DOHH2 (cell line): Measurements from ENCODE around the gene SERINC5.

Experiments
- EZH2phosphoT487 ChIP-seq: fragments of 200-600 bp; sonication (generic); IDR thresholded peaks from 2 replicates; pipeline ENCODE4 v1.6.1; 2017; ENCODE audit warnings: borderline replicate concordance, mild to moderate bottlenecking, antibody characterized with exemption, low read length, moderate library complexity, mixed read lengths
- TF ChIP-seq, protein P1 (sequence below): fragments of 200-600 bp; sonication (generic); IDR thresholded peaks from one replicate; pipeline ENCODE4 v1.5.1; 2014; ENCODE audit warnings: antibody characterized with exemption, mild to moderate bottlenecking, low read depth, low read length; ENCODE audit not compliant: poor library complexity, severe bottlenecking

DNA sequence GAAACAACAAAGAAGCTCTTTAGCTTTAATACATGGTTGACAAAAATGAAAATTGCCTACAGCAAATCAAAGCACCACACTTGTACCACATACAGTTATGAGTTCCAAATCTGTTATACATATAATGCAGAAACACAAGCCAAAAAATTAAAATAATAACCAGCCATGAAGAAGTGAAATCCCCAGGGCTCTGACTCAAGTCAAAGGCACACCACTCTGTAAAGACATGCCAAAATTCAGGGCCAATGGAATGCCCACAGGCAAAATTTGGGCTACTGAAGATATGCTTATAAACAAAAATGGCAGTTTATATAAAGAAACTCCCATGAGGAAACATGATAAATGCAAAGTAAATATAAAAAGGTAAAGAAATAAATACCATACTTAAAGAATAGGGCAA, 191.7 kb downstream of the SERINC5 start:
- TF ChIP-seq EZH2phosphoT487: no peak
- TF ChIP-seq, protein P1, sequence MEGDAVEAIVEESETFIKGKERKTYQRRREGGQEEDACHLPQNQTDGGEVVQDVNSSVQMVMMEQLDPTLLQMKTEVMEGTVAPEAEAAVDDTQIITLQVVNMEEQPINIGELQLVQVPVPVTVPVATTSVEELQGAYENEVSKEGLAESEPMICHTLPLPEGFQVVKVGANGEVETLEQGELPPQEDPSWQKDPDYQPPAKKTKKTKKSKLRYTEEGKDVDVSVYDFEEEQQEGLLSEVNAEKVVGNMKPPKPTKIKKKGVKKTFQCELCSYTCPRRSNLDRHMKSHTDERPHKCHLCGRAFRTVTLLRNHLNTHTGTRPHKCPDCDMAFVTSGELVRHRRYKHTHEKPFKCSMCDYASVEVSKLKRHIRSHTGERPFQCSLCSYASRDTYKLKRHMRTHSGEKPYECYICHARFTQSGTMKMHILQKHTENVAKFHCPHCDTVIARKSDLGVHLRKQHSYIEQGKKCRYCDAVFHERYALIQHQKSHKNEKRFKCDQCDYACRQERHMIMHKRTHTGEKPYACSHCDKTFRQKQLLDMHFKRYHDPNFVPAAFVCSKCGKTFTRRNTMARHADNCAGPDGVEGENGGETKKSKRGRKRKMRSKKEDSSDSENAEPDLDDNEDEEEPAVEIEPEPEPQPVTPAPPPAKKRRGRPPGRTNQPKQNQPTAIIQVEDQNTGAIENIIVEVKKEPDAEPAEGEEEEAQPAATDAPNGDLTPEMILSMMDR: no peak
